Measurements from ENCODE around the gene CACNA1C.
A peak's percentile ranks its signal among the peaks of the same experiment; 100 is the strongest.

Gene CACNA1C

GRCh38 chr12:2110849-2111566 lies 58.2 kb downstream of the CACNA1C start:
- H3K36me3 ChIP-seq, result no peaks in the 10 kb centered on the region
- peaks cover 2% of the 10 kb centered on the region for H3K9me3 ChIP-seq (ENCODE audit: severe bottlenecking)
- DNase-seq, result no peak
- TF ChIP-seq, protein P1, sequence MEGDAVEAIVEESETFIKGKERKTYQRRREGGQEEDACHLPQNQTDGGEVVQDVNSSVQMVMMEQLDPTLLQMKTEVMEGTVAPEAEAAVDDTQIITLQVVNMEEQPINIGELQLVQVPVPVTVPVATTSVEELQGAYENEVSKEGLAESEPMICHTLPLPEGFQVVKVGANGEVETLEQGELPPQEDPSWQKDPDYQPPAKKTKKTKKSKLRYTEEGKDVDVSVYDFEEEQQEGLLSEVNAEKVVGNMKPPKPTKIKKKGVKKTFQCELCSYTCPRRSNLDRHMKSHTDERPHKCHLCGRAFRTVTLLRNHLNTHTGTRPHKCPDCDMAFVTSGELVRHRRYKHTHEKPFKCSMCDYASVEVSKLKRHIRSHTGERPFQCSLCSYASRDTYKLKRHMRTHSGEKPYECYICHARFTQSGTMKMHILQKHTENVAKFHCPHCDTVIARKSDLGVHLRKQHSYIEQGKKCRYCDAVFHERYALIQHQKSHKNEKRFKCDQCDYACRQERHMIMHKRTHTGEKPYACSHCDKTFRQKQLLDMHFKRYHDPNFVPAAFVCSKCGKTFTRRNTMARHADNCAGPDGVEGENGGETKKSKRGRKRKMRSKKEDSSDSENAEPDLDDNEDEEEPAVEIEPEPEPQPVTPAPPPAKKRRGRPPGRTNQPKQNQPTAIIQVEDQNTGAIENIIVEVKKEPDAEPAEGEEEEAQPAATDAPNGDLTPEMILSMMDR (IDR thresholded peaks at IDR 0.05; ENCODE audit: low read depth, low read length), result no peak
- H3K4me3 ChIP-seq (ENCODE audit: low read depth, low read length), result no peak overlapping the region
- no peaks in the 10 kb centered on the region for H3K27me3 ChIP-seq (ENCODE audit: insufficient read depth, low read depth, severe bottlenecking)
- no peak overlapping the region for H3K27ac ChIP-seq

DNA sequence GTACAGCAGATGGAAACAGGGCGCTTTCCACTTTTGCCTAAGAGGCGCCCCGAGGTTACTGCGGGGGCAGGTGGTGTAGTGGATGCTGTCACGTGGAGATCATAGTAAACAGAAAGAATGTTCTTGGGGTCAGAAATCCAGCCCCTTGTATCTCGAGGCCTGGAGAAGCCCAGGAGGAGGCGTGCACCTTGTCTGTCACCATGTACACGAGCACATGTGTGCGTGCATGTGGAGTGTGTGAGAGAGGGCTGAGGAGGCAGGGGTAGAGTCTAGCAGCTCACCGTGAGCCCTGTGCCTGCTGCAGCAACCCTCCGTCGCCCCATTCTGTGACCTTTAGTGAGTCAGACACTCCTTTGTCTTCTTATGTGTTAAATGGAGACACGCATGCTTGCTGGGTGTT lies 59.0 kb downstream of the CACNA1C start:
- TF ChIP-seq, protein P1 (IDR thresholded peaks at IDR 0.05; ENCODE audit: low read depth, low read length), result no peak

GRCh38 chr12:2112401-2112800 lies 59.6 kb downstream of the CACNA1C start:
- H3K36me3 ChIP-seq, result no peaks in the 10 kb centered on the region
- peak overlapping the region; percentile 43 for H3K27ac ChIP-seq
- DNase-seq, result peak; percentile 63
- no peak overlapping the region for H3K4me3 ChIP-seq (ENCODE audit: low read depth, low read length)
- TF ChIP-seq, protein P1 (IDR thresholded peaks at IDR 0.05; ENCODE audit: low read depth, low read length), result no peak
- H3K9me3 ChIP-seq (ENCODE audit: severe bottlenecking), result peaks cover 2% of the 10 kb centered on the region
- H3K27me3 ChIP-seq (ENCODE audit: insufficient read depth, low read depth, severe bottlenecking), result no peaks in the 10 kb centered on the region

More for the DNA sequence above, 59.0 kb downstream of the CACNA1C start:
- H3K27me3 ChIP-seq (ENCODE audit: insufficient read depth, low read depth, severe bottlenecking), result no peaks in the 10 kb centered on the region
- H3K9me3 ChIP-seq (ENCODE audit: severe bottlenecking), result peaks cover 2% of the 10 kb centered on the region
- H3K4me3 ChIP-seq (ENCODE audit: low read depth, low read length), result no peak overlapping the region
- no peaks in the 10 kb centered on the region for H3K36me3 ChIP-seq
- no peak for DNase-seq
- peak overlapping the region; percentile 43 for H3K27ac ChIP-seq

DNA sequence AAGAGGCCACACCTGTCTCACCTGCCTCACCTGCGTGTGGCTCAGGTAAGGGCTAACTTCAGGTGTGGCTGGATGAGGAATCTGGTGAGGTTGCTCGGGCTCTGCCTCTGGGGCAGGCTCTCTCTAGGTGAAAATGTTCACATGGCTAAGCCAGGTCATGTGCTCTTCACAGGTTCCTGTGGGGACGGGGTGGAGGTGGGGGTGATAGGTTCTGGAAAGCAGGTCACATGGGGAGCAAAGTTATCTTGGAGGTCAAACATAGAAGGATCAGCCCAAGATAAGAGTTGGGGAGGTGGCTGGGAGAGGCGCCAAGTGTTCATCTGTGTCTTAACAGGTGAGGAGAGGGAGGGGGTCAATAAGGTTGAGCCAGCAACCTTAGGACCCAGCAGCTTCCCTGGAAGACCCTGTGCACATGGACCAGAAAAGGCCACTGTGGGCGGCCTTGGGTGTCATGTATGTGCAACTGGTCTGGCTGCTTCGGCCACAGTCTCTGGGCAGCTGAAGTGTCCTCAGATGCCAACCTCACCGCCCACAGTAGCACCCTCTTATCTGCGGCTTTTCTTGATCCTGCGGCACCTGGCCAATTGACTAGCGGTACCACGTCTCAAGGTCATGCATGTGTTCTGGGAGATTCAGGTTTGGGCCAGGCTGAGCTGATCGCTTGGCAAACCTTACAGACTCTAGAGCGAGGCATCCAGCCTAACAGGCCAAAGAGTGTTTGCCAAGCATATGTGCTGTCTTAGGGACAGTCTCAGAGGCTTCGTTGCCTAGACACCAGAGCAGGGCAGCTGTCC lies 60.5 kb downstream of the CACNA1C start:
- Histone ChIP-seq H3K27ac (peak overlapping the region; percentile 43), H3K27me3 (ENCODE audit: insufficient read depth, low read depth, severe bottlenecking) (no peaks in the 10 kb centered on the region), H3K9me3 (ENCODE audit: severe bottlenecking) (peaks cover 2% of the 10 kb centered on the region), H3K4me3 (ENCODE audit: low read depth, low read length) (no peak overlapping the region), H3K36me3 (no peaks in the 10 kb centered on the region)
- TF ChIP-seq, protein P1 (IDR thresholded peaks at IDR 0.05; ENCODE audit: low read depth, low read length), result no peak
- DNase-seq, result no peak

- no peak for DNase-seq
- TF ChIP-seq, protein P1 (IDR thresholded peaks at IDR 0.05; ENCODE audit: low read depth, low read length), result no peak
- H3K36me3 ChIP-seq, result no peaks in the 10 kb centered on the region
Measured at GRCh38 chr12:2114071-2114470, 61.3 kb downstream of the CACNA1C start.

More at GRCh38 chr12:2114071-2114470, 61.3 kb downstream of the CACNA1C start:
- Histone ChIP-seq H3K27me3 (ENCODE audit: insufficient read depth, low read depth, severe bottlenecking) (no peaks in the 10 kb centered on the region), H3K9me3 (ENCODE audit: severe bottlenecking) (peaks cover 2% of the 10 kb centered on the region), H3K4me3 (ENCODE audit: low read depth, low read length) (no peak overlapping the region), H3K27ac (peak overlapping the region; percentile 20)
